ENCODE data around the gene TMEM52. TPM values are rescaled to one million over a fixed set of nuclear protein-coding genes. Genes with fewer than 3 reads are reported as not detected.

TMEM52 gene
- total RNA-seq, 2 donors from 2014 or later: 7.8 to 43.3 TPM

GRCh38 chr1:1910651-1911331 is 8.3 kb downstream of the TMEM52 start:
- TF ChIP-seq POLR2A (IDR thresholded peaks at IDR 0.05) (no peak), CTCF (IDR thresholded peaks at IDR 0.05) (no peak), POLR2AphosphoS5 (IDR thresholded peaks at IDR 0.05) (no peak)
- H3K4me3 ChIP-seq: no peak overlapping the region
- peaks cover 5% of the 10 kb centered on the region for H3K4me1 ChIP-seq (replicated peaks)
- intact Hi-C loops (cut with DNase I): no loop called here
- no peaks in the 10 kb centered on the region for H3K27me3 ChIP-seq (replicated peaks; ENCODE audit: insufficient read depth)
- 94% methylated on average over 22 of the region's 22 CpGs for whole genome bisulfite sequencing
- H3K36me3 ChIP-seq: no peaks in the 10 kb centered on the region
- DNase-seq (ENCODE audit: low spot score): no peak
- no peak overlapping the region for H3K27ac ChIP-seq
- no peaks in the 10 kb centered on the region for H3K9me3 ChIP-seq

- DNase-seq (ENCODE audit: low spot score): no peak
- no peaks in the 10 kb centered on the region for H3K27me3 ChIP-seq (replicated peaks; ENCODE audit: insufficient read depth)
- H3K27ac ChIP-seq: no peak overlapping the region
- no peaks in the 10 kb centered on the region for H3K9me3 ChIP-seq
- intact Hi-C loops (cut with DNase I): no loop called here
- H3K36me3 ChIP-seq: no peaks in the 10 kb centered on the region
- TF ChIP-seq POLR2AphosphoS5 (IDR thresholded peaks at IDR 0.05): no peak
- no peak for TF ChIP-seq CTCF (IDR thresholded peaks at IDR 0.05)
- no peak for TF ChIP-seq POLR2A (IDR thresholded peaks at IDR 0.05)
- H3K4me3 ChIP-seq: no peak overlapping the region
- H3K4me1 ChIP-seq (replicated peaks): peaks cover 5% of the 10 kb centered on the region
- 82% methylated on average over 6 of the region's 6 CpGs for WGBS
Observed at GRCh38 chr1:1910033-1910465, 9.0 kb downstream of the TMEM52 start.

GRCh38 chr1:1908506-1908791 is 10.6 kb downstream of the TMEM52 start:
- TF ChIP-seq POLR2A (IDR thresholded peaks at IDR 0.05) (no peak), POLR2AphosphoS5 (IDR thresholded peaks at IDR 0.05) (no peak), CTCF (IDR thresholded peaks at IDR 0.05) (no peak)
- WGBS: 8% methylated on average over 14 of the region's 21 CpGs
- H3K4me1 ChIP-seq (replicated peaks): peaks cover 5% of the 10 kb centered on the region
- peak overlapping the region; percentile 63 to 66 for H3K4me3 ChIP-seq
- peak overlapping the region; percentile 85 to 90 for H3K27ac ChIP-seq
- H3K27me3 ChIP-seq (replicated peaks; ENCODE audit: insufficient read depth): no peaks in the 10 kb centered on the region
- intact Hi-C loops (cut with DNase I): loop anchor here (10.0 kb wide), 1 partner anchor 154 kb away; no protein-coding TSS in a partner anchor
- no peaks in the 10 kb centered on the region for H3K36me3 ChIP-seq
- no peaks in the 10 kb centered on the region for H3K9me3 ChIP-seq
- DNase-seq (ENCODE audit: low spot score): no peak

GRCh38 chr1:1907098-1907736 is 11.9 kb downstream of the TMEM52 start:
- intact Hi-C loops (cut with DNase I): loop anchor here (10.0 kb wide), 1 partner anchor 152 kb away; no protein-coding TSS in a partner anchor
- Histone ChIP-seq H3K36me3 (no peaks in the 10 kb centered on the region), H3K4me3 (no peak overlapping the region), H3K9me3 (no peaks in the 10 kb centered on the region), H3K4me1 (replicated peaks) (peaks cover 5% of the 10 kb centered on the region), H3K27ac (no peak overlapping the region), H3K27me3 (replicated peaks; ENCODE audit: insufficient read depth) (no peaks in the 10 kb centered on the region)
- no peak for DNase-seq (ENCODE audit: low spot score)
- 45% methylated on average over 7 of the region's 8 CpGs for WGBS
- TF ChIP-seq POLR2AphosphoS5 (IDR thresholded peaks at IDR 0.05): no peak

- intact Hi-C loops (cut with DNase I): loop anchor here (10.0 kb wide), 1 partner anchor 152 kb away; no protein-coding TSS in a partner anchor
- H3K4me1 ChIP-seq (replicated peaks): peaks cover 5% of the 10 kb centered on the region
Observed at GRCh38 chr1:1906185-1907097, 12.6 kb downstream of the TMEM52 start.

More at GRCh38 chr1:1906185-1907097, 12.6 kb downstream of the TMEM52 start:
- Histone ChIP-seq H3K4me3 (no peak overlapping the region), H3K27me3 (replicated peaks; ENCODE audit: insufficient read depth) (no peaks in the 10 kb centered on the region), H3K27ac (no peak overlapping the region), H3K36me3 (no peaks in the 10 kb centered on the region), H3K9me3 (no peaks in the 10 kb centered on the region)
- TF ChIP-seq POLR2AphosphoS5 (IDR thresholded peaks at IDR 0.05): peak; percentile 71
- peak; percentile 70 to 96 (median 90) for TF ChIP-seq CTCF (IDR thresholded peaks at IDR 0.05)
- TF ChIP-seq POLR2A (IDR thresholded peaks at IDR 0.05): no peak
- DNase-seq (ENCODE audit: low spot score): peak; percentile 80
- 27% methylated on average over 15 of the region's 15 CpGs for WGBS

All from prostate gland (tissue), 2 donors.